Activated T-helper 1 cell treated with anti-CD3 and anti-CD28 coated beads, Interleukin-12 subunit alpha, Interleukin-12 subunit beta, Interleukin-2, Interleukin-4 antibody, amounts not matched to agents 30 ng/mL and 10 ng/mL and 1 ng/mL, durations not matched to agents 14 hours and 24 hours and 36 hours (primary cell): ENCODE results near the gene KIF23. TPM values are rescaled to one million over a fixed set of nuclear protein-coding genes. Genes with fewer than 3 reads are reported as not detected.

ENCODE experiments used
- DNase-seq: peaks from one replicate; pipeline ENCODE4 v3.0.0; 2021; ENCODE audit warnings: low spot score
- H3K27ac Mint-ChIP-seq: one replicate; pipeline ENCODE4 v1.8.0; 2021; ENCODE audit warnings: mild to moderate bottlenecking, mixed read lengths
- H3K27me3 Mint-ChIP-seq: one replicate; pipeline ENCODE4 v1.8.0; 2022; ENCODE audit warnings: mild to moderate bottlenecking, moderate library complexity, mixed read lengths; ENCODE audit not compliant: insufficient read depth
- H3K36me3 Mint-ChIP-seq: one replicate; pipeline ENCODE4 v1.8.0; 2021; ENCODE audit warnings: low read depth, mixed read lengths
- H3K4me1 Mint-ChIP-seq: one replicate; pipeline ENCODE4 v1.8.0; 2021; ENCODE audit warnings: low read depth, mixed read lengths
- H3K4me3 Mint-ChIP-seq: one replicate; pipeline ENCODE4 v1.8.0; 2021; ENCODE audit warnings: mild to moderate bottlenecking, moderate library complexity, mixed read lengths
- H3K9me3 Mint-ChIP-seq: one replicate; pipeline ENCODE4 v1.8.0; 2021; ENCODE audit warnings: mixed read lengths
- intact Hi-C: fragments of 100-400 bp; cut with micrococcal nuclease; formaldehyde crosslinking; loops from one replicate; pipeline ENCODE4 v1.15.1; 2024
- total RNA-seq: library from RNA; stranded (reverse); gene quantifications from 2 replicates; pipeline ENCODE4 v1.2.3, GENCODE V29; 2022

Gene KIF23
- total RNA-seq, 1 donor from 2014 or later = 41.6 TPM

DNA sequence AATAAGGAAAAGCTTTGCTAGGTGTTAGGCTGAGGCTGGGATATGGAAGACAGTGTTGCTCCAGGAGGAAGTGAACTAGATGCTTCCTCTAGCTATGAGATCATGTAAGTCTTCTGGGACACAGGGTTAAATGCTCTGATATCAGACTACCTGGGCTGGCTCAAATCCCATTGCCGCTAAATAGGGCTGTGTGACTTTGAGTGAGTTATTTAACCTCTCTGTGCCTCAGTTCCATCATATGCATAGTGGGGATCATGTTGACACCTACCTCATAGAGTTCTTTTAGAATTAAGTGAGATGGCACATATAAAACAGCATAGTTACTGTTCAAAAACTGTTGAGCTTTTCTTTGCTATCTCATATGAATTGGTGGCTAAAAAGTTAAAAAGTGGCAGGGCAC, 51.1 kb downstream of the KIF23 start:
- no peak overlapping the region for H3K27ac Mint-ChIP-seq
- peaks cover 3% of the 10 kb centered on the region for H3K36me3 Mint-ChIP-seq
- H3K4me1 Mint-ChIP-seq = peaks cover 41% of the 10 kb centered on the region
- no peak overlapping the region for H3K4me3 Mint-ChIP-seq
- peaks cover 10% of the 10 kb centered on the region for H3K27me3 Mint-ChIP-seq
- intact Hi-C loops = no loop called here
- no peaks in the 10 kb centered on the region for H3K9me3 Mint-ChIP-seq
- no peak for DNase-seq

DNA sequence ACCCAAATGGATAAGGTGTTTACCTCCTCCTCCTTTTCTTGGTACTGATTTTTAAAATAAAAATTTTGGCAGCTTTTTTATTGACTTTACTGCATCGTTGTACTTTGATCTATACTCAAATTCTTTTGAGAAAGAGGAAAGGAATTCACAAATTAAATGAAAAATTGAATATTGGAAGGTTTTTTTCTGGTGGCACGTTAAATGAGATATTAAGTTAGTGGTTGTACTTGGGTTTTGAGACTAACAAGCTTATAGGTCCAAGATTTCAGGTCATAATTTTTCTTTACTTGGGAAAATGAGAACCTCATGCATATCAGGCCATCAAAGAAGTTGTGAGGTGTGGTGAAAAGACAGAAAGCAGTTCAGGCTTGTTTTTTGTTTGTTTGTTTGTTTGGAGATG, 52.6 kb downstream of the KIF23 start:
- no peak for DNase-seq
- no peaks in the 10 kb centered on the region for H3K9me3 Mint-ChIP-seq
- H3K27me3 Mint-ChIP-seq = peaks cover 10% of the 10 kb centered on the region
- intact Hi-C loops = loop anchor here (1.0 kb wide), 1 partner anchor 407 kb away; no protein-coding TSS in a partner anchor
- H3K4me3 Mint-ChIP-seq = no peak overlapping the region
- H3K36me3 Mint-ChIP-seq = peaks cover 3% of the 10 kb centered on the region
- no peak overlapping the region for H3K27ac Mint-ChIP-seq
- peaks cover 37% of the 10 kb centered on the region for H3K4me1 Mint-ChIP-seq

DNA sequence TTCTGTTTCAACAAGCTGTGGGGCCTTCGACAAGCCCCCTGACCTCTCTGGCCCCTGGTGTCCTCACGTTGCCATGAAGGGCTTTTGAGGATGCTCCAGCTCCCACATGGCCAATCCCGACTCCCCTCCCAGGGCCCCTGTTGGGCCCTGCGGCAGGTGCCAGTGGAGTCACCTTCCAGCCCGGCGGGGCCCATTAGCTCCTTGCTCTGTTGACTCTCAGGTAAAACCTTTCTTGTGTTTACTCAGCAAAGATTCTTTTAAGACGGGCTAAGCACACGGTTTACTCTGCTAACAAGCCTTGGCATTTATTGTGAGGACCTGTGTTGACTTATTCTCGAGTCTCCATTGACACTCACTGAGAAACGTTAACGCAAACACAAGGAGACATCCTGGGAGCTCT, 53.5 kb downstream of the KIF23 start:
- no peak overlapping the region for H3K4me3 Mint-ChIP-seq
- H3K4me1 Mint-ChIP-seq = peaks cover 31% of the 10 kb centered on the region
- H3K27me3 Mint-ChIP-seq = peaks cover 13% of the 10 kb centered on the region
- H3K36me3 Mint-ChIP-seq = no peaks in the 10 kb centered on the region
- intact Hi-C loops = loop anchor here (1.0 to 2.0 kb wide), 5 partner anchors 15 to 1019 kb away; partner anchors contain the start of gene RPLP1
- no peak for DNase-seq
- H3K9me3 Mint-ChIP-seq = no peaks in the 10 kb centered on the region
- no peak overlapping the region for H3K27ac Mint-ChIP-seq

DNA sequence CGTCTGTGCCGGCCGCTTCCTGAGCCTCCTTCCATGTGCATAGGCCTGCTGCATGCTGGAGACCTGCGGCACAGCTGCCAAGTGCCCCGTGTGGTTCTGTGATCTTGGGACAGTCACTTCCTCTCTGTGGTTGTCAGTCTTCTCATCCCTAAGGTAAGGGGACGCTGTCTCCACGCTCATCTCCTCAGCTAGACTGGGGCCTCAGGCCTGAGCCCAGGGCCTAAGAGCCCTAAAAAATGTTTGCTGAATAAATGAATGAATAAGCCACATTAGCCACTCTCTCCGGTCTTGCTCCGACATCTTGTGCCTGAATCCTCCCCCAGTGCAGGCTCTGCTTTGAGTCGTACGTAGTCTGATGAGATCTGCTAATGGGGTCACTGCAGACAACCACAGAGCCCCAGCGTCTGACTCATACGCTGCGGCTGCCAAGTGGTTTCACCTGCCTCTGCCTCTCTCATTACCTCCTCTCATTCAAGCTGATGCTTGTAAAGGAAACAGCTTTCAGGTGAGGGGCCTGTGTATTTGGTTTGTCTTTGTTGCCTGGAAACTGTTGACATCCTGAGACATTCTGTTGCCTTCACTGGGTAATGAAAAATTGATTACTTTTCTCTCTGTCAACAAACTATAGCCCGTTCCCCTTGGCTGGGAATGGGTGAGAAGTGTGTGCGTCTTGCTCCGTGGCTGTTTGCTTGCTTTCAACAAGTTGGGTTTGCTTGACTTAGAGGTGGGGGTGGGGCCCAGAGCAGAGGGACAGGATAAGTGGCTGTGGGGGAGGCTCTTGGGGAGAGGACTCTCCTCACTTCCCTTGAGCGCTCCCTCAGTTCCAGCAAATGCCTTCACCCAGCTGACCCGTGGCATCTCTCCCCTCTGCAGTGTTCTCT, 54.3 kb downstream of the KIF23 start:
- H3K27me3 Mint-ChIP-seq = peaks cover 13% of the 10 kb centered on the region
- peak; percentile 75 for DNase-seq
- H3K9me3 Mint-ChIP-seq = no peaks in the 10 kb centered on the region
- H3K36me3 Mint-ChIP-seq = no peaks in the 10 kb centered on the region
- H3K4me3 Mint-ChIP-seq = peak overlapping the region; percentile 61
- H3K4me1 Mint-ChIP-seq = peaks cover 24% of the 10 kb centered on the region
- peak overlapping the region; percentile 90 for H3K27ac Mint-ChIP-seq
- intact Hi-C loops = loop anchor here (1.0 to 2.0 kb wide), 5 partner anchors 16 to 1018 kb away; partner anchors contain the start of gene RPLP1

DNA sequence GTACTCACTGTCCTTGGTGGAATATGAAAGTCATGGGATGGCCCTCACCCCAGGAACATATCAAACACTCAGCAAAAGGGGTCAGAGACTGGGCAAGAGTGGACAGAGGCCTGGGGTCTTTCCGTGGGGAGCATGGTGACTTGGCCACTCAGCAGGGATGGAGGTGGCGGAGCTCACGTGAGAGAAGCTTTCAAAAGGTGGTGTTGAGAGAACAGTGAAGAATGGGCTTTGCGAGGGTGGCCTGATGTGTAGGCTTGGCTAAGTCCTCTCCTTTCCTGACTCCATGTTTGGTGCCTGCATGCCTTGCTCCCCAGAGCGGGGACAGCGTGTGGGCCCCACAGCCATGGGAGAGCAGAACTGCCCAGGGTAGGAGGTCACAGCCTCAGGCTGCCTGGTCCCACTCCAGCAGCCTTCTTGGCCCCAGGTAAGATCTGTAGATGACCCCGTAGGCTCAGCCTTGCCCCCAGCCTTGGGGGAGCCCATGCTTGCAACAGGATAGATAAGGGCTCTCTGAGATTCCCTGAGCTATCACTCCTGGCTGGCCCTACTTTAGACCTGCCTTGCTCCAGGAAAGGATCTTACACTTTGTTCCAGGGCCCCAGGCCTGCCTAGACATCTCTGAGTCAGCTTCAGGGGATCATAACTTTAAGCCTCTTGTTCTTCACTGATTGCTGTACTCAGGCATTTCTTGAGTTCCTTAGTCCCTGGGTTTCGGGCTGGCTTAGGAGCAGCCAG, 55.5 kb downstream of the KIF23 start:
- Mint-ChIP-seq H3K4me1 (peaks cover 20% of the 10 kb centered on the region), H3K4me3 (no peak overlapping the region), H3K36me3 (no peaks in the 10 kb centered on the region), H3K27me3 (peaks cover 14% of the 10 kb centered on the region), H3K27ac (peak overlapping the region; percentile 90), H3K9me3 (no peaks in the 10 kb centered on the region)
- no peak for DNase-seq
- intact Hi-C loops = loop anchor here (2.0 to 10.0 kb wide), 4 partner anchors 17 to 1255 kb away; partner anchors contain the start of gene RPLP1

DNA sequence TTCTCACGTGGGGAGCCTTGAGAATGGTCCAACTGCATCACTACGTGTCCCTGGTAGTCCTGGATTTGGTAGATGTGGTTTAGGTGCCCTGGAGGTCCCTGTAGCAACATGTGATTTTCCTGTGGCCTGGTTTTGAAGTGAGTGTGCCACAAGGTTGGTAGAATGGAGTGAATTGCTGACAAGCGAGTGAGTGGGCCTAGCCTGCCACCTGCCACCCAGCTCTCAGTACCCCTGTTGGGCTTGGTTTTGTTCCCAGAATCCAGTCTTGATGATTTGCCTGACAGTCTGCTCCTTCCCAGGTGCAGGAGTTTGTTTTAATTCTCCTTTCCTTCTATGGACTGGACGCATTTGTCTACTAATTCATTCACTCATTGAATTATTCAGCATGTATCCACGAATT, 57.9 kb downstream of the KIF23 start:
- intact Hi-C loops = loop anchor here (10.0 kb wide), 2 partner anchors 103 to 1253 kb away; no protein-coding TSS in a partner anchor
- Mint-ChIP-seq H3K4me3 (no peak overlapping the region), H3K36me3 (no peaks in the 10 kb centered on the region), H3K4me1 (peaks cover 20% of the 10 kb centered on the region), H3K9me3 (no peaks in the 10 kb centered on the region), H3K27ac (no peak overlapping the region), H3K27me3 (peaks cover 16% of the 10 kb centered on the region)
- DNase-seq = no peak

DNA sequence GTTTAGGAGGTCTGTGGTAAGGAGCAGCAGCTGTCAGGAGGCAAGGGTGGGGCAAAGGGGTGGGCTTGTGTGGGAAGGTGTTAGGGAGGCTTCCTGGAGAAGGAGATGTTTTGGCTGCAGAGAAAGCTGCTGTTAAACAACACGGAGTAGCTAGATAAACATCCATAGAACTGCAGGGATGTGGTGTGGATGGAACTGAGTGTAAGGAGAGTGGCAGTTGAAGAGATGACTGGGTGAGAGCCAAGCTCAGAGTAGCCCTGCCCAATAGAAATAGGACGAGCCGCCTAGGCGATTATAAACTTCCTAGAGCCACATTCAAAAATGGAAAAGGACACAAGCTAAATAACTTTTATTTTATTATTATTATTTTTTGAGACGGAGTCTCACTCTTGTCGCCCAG, 58.4 kb downstream of the KIF23 start:
- peaks cover 20% of the 10 kb centered on the region for H3K4me1 Mint-ChIP-seq
- H3K36me3 Mint-ChIP-seq = no peaks in the 10 kb centered on the region
- intact Hi-C loops = loop anchor here (10.0 kb wide), 2 partner anchors 102 to 1252 kb away; no protein-coding TSS in a partner anchor
- H3K4me3 Mint-ChIP-seq = no peak overlapping the region
- H3K27me3 Mint-ChIP-seq = peaks cover 16% of the 10 kb centered on the region
- H3K27ac Mint-ChIP-seq = no peak overlapping the region
- DNase-seq = no peak
- no peaks in the 10 kb centered on the region for H3K9me3 Mint-ChIP-seq

DNA sequence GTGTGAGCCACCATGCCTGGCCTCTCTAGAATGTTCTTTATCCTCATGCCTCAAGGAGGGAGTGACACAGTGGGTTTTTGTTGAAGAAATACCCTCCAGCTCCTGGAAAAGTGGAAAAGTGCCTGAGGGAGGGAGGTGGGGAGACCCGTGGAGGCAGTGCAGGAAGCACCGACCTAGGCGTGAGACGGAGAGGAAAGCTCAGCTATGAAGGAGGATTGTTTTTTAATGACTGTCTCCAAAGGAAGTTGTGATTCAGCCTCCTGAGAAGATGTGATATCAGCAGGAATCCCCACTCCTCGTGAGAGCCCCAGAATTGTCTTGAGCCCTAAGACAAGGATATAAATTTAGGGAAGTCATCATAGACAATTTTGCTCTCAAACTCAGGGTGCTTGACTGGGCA, 60.1 kb downstream of the KIF23 start:
- no peak for DNase-seq
- no peak overlapping the region for H3K4me3 Mint-ChIP-seq
- peaks cover 17% of the 10 kb centered on the region for H3K27me3 Mint-ChIP-seq
- H3K4me1 Mint-ChIP-seq = peaks cover 4% of the 10 kb centered on the region
- no peaks in the 10 kb centered on the region for H3K36me3 Mint-ChIP-seq
- intact Hi-C loops = loop anchor here (10.0 kb wide), 2 partner anchors 101 to 1251 kb away; no protein-coding TSS in a partner anchor
- no peaks in the 10 kb centered on the region for H3K9me3 Mint-ChIP-seq
- H3K27ac Mint-ChIP-seq = no peak overlapping the region

DNA sequence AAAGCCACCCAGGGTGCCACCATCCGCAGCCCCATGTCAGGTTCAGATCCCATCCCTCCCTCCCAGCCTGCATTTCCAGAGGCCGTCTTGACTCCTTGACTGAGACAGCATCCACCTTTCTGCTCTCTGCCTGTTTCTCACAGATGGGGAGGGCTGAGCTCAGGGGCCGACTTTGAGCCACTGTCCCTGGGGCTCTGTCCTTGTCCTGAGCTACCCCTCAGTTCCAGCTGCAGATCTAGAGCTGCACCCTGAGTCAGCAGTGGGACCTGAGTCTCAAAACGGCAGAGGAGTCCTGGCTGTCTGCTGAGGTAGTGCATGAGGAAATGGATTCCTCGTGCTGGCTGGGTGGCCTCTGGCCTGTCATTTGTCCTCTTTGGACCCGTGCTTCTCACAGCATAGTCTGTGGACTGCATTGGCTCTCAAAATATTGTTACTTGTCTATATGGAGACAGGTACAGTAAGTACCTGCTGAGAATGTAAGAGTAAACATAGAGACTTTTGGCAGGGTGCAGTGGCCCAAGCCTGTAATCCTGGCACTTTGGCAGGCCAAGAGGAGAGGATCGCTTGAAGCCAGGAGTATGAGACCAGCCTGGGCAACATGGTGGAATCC, 60.8 kb downstream of the KIF23 start:
- Mint-ChIP-seq H3K27ac (no peak overlapping the region), H3K27me3 (peaks cover 23% of the 10 kb centered on the region), H3K4me3 (no peak overlapping the region), H3K4me1 (no peaks in the 10 kb centered on the region), H3K36me3 (no peaks in the 10 kb centered on the region), H3K9me3 (peaks cover 6% of the 10 kb centered on the region)
- no peak for DNase-seq
- intact Hi-C loops = loop anchor here (1.0 to 10.0 kb wide), 7 partner anchors 100 to 1967 kb away; no protein-coding TSS in a partner anchor

DNA sequence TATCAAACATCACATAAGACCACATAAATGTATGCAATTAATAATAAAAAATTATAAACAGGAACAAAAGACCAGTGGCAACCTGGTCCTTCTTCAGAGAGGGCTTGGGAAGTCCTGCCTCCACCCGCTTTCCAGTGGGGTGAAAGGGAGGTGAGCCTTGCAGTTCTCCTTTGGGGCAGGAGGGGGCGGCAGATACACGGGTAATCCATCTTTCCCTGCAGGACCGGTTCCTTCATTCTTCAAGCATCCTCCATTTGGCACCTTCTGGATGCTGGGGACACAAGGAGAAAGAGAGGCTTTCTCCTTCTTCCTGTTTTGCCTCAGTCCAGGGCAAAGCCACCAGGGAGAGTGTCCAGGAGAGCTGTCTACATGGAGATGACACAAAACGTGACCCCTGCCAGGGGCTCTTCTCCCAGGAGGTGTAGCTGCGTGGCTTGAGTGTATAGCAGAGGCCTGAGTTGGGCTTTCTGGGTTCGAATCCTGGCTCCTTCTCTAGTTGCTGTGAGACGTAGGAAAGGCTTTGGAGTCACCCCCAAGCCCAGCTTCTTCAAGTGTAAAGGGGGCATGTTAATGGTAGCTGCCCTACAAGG, 61.7 kb downstream of the KIF23 start:
- Mint-ChIP-seq H3K9me3 (peaks cover 11% of the 10 kb centered on the region), H3K4me3 (no peak overlapping the region), H3K27ac (no peak overlapping the region), H3K36me3 (no peaks in the 10 kb centered on the region), H3K27me3 (peaks cover 23% of the 10 kb centered on the region), H3K4me1 (no peaks in the 10 kb centered on the region)
- peak; percentile 55 for DNase-seq
- intact Hi-C loops = loop anchor here (1.0 to 10.0 kb wide), 7 partner anchors 99 to 1966 kb away; no protein-coding TSS in a partner anchor

DNA sequence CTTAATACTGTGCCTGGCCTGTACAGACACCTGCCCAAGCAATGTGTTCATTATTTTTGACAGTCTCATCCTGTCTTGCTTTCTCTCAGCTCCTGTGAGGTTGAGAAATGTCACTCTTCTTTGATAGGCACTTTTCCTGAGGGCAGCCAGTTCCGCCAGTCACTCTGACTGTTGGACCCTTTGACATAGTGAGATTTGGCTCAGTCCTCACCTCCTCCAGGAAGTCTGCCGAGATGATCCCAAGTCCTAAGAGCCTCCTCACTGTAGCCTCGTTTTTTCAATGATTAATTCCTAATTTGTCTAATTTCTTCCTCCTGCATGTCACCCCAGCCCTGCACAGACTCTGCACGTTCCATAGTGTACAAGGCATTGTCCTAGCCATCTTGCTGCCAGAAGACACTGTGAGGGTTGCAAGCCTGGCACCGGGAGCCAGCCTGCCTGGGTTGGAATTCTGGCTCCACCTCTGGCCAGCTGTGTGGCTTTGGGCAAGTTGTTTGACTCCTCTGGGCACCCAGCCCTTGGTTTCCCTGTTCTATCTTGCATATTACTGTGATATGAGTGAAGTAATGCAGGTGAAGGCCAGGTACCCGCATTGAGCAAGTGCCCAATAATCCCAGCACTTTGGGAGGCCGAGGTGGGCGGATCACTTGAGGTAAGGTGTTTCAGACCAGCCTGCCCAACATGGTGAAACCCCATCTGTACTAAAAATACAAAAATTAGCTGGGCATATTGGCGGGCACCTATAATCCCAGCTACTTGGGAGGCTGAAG, 62.7 kb downstream of the KIF23 start:
- intact Hi-C loops = loop anchor here (5.0 to 10.0 kb wide), 4 partner anchors 98 to 1965 kb away; no protein-coding TSS in a partner anchor
- DNase-seq = no peak
- Mint-ChIP-seq H3K4me3 (no peak overlapping the region), H3K9me3 (peaks cover 11% of the 10 kb centered on the region), H3K27me3 (peaks cover 21% of the 10 kb centered on the region), H3K27ac (no peak overlapping the region), H3K36me3 (no peaks in the 10 kb centered on the region), H3K4me1 (no peaks in the 10 kb centered on the region)
